ENCODE measurements around the gene INAFM1.
A peak's percentile ranks its signal among the peaks of the same experiment; 100 is the strongest.
"Not testable (repeated sequence)": the region's sequence is repeated elsewhere in the genome, so short reads cannot be mapped to it uniquely, and the experiment has no call there.

INAFM1 gene

DNA sequence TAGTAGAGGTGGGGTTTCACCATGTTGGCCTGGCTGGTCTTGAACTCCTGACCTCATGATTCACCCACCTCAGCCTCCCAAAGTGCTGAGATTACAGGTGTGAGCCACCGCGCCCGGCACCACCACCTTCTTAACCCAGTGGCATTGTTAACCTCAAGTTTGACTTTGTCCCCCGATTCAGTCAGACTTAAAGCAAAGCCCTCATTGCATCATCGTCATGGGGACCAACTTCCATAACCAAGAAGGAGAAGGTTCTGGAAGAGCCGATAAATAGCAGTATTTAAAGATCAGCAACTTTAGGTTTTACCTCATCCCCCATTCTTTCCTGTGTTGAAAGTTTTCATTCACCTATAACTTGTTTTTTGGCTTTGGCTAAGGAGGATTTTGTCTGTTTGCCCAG is 6.7 kb upstream of the INAFM1 start:
- DNase-seq (ENCODE audit: low read depth) = no peak

DNA sequence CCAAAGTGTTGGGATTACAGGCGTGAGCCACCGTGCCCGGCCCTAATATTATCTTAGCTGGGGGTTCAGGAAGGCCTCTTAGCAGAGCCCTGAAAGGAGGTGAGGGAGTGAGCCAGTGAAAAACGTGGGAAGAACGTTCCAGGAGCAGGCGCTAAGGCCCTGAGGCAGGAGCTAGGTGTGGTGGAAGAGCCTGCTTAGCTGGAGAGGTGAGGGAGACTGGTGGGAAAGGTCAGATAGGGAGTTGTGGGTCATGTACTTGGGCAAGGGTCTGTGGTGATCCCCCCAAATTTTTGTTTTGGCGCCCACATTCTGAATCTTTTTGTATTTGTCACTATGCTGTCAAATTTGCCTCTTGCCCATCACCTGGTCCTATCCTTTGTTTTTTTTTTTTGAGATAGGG is 5.1 kb upstream of the INAFM1 start:
- no peak for DNase-seq (ENCODE audit: low read depth)

DNA sequence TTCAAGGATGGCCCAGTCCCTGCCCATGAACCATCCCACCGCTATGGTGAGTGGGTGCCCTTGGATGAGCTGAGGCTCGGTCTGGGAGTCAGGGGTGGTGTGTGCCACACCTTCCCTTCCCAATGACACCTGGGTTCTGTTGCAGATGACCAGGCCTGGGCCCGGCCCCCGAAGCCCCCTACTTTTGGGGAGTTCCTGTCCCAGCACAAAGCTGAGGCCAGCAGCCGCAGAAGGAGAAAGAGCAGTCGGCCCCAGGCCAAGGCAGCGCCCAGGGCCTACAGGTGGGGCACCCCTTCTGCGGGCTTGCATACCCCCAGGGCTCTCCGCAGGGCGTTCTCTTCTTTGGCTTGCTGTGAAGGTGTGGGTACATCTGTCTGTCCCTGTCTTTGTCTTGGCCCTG is 4.3 kb upstream of the INAFM1 start:
- DNase-seq (ENCODE audit: low read depth) = no peak

DNA sequence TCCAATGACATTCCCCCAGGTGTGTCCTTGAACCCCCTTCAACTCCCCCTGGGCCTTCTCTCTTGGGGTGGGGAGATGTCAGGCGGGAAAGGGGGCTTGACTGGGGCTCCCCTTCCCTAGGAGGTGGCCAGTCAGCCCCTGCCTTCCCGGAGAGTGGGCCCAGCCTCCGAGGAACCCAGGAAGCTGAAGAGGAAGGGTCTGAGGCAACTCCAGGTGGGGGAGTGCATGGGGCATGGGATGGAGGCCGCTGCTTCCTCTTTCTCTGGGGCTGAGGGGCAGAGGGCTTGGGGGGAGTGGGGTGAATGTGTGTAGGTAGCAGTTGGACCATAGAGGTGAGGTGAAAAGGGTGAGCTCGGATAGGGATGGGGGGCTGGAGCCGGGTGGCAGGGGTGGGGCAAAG is 2.7 kb upstream of the INAFM1 start:
- no peak for DNase-seq (ENCODE audit: low read depth)

DNA sequence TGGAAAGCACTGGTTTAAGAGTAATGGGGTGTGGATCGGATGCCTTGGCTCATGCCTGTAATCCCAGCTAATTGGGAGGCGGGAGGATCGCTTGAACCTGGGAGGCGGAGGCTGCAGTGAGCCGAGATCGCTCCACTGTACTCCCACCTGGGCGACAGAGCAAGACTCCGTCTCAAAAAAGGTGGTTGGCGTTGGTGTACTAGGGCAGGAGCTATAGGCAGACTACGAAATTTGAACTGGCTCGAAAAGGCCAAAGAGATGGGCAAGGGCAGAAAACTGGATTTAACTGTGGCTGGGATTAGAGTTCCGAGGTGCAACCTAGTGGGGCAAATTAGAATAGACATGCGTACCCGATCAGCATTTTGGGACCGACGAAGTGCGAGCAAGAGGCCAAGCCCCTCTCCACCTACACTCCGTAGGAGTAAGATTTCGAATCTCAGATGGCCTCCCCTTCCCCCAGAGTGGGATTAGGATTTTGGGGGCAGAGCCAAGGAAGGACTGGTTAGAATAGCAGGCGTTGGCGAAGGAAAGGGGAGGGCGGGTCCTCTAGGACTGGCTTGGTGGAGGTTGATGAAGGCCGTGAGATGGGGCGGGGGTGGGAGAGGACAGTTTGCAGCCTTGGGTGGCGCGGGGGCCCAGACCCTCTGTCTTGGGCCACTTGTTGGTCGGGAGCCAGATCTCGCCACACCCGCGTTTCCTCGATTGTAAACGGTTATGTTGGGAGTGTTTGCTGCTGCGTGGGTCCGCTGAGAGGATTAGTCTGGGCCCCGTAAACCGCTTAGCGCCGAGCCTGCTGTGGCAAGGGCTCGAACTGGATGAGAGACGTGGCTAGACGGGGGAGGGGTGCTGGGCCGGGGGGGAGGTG is 2.0 kb upstream of the INAFM1 start:
- peak; percentile 84 for DNase-seq (ENCODE audit: low read depth)

DNA sequence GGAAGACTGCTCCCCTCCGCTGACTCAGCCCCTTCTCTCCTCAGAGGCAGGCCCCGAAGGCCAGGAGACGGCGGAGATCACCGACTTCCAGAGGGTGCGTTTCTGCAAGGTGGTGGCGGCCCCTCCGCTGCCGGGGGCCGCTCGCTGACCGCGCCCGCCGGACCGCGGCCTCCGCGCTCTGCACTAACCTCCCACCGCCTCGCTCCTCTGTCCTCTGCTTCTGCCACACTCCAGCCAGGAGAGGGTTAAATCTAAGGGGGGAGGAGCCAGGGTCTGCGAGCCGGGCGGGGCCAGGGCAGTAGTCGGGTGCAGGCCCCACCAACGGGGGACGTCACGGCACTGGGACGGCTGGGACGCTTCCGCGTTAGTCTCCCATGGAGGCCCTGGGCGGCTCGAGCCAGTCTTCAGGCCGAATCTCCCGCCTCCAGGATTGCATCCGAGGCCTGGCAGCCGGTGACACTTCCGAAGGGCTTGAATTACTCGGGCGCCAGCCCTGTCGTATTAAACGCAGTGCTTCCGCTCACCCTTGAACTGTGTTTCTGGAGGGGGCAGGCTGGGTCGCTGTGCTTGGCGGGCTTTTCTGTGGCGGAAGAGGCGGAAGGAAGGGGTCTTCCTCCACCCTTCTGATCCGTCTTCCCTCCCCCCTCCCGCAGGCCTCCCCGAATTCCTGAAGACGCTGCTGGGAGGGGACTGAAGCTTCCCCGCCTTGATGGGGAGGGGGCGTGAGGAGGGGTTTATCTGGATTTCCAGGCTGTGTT is 1.2 kb upstream of the INAFM1 start:
- peak; percentile 95 for DNase-seq (ENCODE audit: low read depth)

DNA sequence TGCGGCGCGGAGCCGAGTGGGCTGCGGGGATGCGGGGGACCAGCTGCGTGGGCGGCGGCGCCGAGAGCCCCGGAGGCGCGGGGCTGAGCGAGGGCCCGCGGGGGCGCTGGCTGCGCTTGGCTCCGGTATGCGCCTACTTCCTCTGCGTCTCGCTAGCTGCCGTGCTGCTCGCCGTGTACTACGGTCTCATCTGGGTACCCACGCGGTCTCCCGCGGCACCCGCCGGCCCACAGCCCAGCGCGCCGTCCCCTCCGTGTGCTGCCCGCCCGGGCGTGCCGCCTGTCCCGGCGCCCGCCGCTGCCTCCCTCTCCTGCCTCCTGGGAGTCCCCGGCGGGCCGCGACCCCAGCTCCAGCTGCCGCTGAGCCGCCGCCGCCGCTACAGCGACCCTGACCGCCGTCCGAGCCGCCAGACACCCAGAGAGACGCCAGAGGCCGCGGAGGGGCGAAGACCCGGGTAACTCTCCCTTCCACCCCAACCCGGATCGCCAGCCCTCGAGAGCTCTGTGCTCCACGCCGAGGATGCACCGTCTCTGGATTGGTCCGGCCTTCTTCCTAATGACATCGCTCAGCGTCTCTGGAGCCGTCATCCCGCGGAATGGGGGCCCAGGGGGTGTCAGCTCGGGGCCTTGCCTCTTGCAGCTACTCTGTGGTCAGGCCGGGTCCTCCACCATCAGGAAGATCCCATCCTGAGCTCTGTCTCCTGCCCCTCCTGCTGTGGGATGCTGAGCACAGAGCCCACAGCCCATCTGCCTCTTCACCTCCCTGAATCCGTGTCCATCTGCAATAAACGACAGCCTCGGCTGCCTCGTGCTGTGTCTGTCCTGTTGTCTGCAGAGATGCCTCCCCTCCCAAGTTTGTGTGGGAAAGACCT is 441 bp downstream of the INAFM1 start:
- peak; percentile 32 for DNase-seq (ENCODE audit: low read depth)

DNA sequence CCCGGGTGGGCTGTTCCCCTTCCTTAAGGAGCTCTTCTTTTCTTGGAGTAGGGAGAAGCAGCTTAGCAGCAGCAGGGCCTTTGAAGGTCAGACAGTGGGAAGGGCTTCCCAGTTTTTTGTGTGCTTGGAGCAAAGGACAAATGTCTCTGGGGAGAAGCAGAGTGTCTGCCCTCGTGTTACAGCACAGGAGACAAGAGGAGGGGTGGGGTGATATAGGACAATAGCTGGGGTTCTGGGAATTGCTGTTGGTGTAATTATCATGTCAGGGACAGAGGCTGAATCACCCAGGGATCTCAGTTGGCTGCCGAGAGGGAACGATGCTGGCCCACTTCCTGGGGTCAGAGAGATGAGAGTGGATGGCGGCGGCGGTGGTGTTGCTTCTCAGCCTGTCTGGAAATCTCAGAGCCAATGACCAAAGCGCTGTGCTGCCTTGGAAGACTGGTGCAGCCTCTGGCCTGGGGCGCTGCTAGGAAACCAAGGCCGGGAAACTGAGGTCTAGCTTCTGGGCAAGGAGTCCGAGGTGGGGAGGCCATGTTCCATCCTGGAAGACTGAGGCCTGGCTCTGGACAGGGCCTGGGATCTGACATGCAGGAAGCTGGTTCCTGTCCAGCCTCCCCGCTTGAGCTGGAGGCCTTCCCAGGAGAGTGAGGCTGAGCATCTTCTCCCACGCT is 1.2 kb downstream of the INAFM1 start:
- peak; percentile 62 for DNase-seq (ENCODE audit: low read depth)

DNA sequence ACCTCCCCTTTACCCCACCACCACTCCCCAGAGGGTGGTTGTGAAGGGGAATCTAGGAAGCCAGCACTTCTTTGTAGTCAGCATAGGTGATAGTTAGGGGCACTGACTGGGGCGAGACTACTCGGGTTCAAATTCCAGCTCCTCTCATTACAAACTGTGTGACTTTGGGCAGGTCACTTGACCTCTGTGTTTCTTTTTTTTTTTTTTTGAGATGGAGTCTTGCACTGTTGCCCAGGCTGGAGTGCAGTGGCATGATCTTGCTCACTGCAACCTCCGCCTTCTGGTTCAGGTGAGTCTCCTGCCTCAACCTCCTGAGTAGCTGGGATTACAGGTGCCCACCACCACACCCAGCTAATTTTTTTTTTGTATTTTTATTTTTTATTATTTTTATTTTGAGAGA is 1.8 kb downstream of the INAFM1 start:
- DNase-seq (ENCODE audit: low read depth) = not testable (repeated sequence)

DNA sequence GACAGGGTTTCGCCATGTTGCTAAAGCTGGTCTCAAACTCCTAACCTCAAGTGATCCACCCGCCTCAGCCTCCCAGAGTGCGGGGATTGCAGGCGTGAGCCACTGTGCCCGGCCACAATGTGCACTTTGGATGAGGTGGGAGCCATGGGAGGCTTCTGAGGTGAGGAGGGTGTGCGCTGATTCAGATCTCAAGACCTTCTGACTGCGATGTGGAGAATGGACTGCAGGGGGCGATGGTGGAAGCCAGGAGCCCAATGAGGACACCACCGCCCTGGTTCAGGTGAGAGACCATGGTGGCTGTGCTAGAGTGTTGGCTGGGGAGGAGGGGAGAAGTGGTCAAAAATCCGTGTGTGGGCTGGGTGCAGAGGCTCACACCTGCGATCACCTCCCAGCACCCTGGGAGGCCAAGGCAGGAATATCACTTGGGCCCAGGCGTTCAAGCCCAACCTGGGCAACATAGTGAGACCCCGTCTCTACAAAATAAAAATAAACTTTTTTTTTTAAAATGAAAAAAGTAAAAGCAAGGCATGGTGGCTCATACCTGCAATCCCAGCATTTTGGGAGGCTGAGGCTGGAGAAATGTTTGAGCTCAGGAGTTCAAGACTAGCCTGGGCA is 5.6 kb downstream of the INAFM1 start:
- DNase-seq (ENCODE audit: low read depth) = no peak

DNA sequence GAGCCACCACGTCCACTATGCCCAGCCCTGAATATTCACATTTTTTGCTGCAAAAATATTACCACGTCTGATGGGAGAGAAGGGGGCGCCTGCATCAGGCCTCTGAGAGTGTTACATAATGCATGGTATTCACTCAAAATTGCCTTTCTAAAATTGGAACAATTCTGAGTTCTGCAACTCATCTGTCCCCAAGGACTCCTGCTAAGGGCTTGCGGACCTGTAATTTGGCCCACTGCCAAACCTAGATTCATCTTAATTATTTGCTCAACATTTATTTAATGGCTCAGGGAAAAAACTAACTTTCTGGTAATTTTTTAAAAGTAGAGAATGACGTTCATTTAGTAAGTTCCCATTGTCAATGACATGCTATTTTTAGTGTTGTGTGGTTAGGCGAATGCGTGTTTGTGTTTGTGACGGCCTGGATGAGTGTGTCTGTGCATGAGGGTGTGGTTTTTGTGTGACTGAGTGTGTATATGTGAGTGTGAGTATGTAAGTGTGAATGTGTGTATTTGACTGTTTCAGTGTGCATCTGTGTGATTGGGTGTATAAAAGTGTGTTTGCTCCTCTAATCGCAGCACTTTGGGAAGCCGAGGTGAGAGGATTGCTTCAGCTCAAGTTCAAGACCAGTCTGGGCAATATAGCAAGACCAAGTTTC is 8.8 kb downstream of the INAFM1 start:
- DNase-seq (ENCODE audit: low read depth) = no peak

DNA sequence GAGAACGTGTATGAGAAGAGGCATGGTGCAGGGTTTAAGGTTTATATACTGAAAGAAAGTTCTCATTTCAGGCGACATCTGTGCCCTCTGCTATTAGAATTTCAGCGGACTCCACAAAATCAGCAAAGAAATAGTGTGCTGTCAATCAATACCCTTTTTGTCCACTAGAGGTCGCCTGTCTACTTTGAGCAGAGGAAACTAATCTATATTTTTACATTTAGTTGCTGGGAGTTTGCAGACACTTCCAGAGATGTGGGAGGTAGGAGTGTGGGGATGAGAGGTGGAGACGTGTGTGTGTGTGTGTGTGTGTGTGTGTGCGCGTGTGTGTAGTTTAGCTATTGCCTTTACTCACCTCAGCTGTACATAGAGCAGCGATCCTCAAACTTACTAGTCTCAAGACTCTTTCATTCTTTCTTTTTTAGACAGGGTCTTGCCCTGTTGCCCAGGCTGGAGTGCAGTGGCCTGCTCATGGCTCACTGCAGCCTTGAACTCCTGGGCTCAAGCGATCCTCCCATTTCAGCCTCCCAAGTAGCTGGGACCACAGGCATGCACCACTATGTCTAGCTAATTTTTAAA is 9.7 kb downstream of the INAFM1 start:
- peak; percentile 56 for DNase-seq (ENCODE audit: low read depth)

DNA sequence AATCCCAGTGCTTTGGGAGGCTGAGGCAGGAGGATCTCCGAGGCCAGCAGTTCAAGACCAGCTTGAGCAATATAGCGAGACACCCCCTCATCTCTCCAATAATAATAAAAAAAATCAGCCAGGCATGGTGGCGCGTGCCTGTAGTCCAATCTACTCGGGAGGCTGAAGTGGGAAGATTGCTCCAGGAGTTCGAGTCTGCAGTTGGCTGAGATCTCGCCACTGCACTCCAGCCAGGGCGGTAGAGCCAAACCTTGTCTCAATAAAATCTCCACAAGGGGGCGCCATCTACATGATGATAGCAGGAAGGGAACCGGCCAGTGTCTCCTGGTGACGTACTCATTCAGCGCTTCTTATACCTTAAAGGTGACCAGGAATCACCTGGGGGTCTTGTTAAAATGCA is 21.4 kb downstream of the INAFM1 start:
- DNase-seq (ENCODE audit: low read depth) = peak; percentile 73

DNA sequence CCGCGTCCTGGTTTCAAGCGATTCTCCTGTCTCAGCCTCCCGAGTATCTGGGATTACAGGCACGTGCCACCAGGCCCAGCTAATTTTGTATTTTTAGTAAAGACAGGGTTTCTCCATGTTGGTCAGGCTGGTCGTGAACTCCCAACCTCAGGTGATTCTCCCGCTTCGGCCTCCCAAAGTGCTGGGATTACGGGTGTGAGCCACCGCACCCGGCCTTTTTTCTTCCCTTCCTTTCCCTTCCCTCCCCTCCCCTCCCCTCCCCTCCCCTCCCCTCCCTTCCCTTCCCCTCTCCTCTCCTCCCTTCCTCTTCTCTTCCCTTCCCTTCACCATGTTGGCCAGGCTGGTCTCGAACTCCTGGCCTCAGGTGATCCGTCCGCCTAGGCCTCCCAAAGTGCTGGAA is 26.2 kb downstream of the INAFM1 start:
- not testable (repeated sequence) for DNase-seq (ENCODE audit: low read depth)

DNA sequence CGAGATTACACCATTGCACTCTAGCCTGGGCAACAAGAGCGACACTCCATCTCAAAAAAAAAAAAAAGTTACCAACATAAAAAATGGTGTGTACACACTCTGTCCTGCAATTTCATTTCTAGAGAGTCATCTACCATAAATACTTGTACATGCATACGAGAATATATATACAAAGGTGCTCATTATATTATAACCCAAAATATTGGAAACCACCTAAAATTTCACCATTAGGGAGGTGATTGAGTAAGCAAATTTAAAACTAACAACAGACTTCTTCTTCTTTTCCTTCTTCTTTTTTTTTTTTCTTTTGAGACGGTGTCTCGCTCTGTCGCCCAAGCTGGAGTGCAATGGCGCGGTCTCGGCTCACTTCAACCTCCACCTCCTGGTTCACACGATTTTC is 27.6 kb downstream of the INAFM1 start:
- DNase-seq (ENCODE audit: low read depth) = no peak

DNA sequence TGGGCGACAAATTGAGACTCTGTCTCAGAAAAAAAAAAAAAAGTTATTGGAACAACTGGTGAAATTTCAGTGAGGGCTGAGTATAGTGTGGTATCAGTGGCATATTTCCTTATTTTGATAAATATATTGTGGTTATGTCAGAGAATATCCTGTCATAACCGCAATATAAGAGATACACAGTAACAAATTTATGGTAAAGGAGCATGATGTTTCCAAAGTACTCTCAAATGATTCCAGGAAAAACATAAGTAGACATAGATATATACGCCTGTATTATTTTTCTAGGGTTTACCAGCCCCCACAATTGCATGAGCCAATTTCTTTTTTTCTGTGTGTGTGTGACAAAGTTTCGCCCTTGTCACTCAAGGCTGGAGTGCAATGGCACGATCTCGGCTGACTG is 29.3 kb downstream of the INAFM1 start:
- DNase-seq (ENCODE audit: low read depth) = no peak

DNA sequence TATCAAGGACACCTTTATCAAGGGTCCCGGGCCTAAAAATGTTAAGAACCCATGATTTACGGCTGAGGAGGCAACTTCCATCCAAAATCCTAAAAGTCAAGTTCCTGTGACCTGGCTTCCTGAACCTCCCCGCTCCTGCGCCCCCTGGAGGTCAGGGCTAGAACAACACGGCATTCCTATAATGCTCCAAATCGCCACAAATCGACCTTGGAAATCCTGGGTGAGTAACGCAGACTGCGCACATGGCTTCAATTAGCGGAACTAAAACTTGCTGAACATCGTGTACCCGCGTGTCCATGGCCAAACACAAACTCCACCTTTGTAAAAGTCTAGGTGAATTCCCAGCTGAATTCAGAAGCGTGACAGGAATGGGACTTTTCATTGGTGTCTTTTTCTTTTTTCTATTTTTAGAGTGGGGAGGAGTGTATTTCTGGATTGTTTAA is 30.6 kb downstream of the INAFM1 start:
- peak; percentile 94 for DNase-seq (ENCODE audit: low read depth)

DNA sequence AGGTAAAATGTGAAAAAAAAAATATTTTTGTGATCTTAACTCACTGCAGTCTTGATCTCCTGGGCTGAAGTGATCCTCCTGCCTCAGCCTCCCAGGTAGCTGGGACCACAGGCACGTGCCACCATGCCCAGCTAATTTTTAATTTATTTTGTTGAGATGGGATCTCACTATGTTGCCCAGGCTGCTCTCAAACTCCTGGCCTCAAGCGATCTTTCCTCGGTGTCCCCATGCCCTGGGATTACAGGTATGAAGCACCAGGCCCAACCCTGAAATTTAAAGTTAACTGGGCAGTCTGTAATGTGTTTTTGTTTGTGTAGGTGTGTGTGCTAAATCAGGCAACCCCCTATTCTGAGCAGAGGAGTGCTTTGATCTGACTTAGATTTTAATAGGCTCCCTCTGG is 31.6 kb downstream of the INAFM1 start:
- DNase-seq (ENCODE audit: low read depth) = no peak

DNA sequence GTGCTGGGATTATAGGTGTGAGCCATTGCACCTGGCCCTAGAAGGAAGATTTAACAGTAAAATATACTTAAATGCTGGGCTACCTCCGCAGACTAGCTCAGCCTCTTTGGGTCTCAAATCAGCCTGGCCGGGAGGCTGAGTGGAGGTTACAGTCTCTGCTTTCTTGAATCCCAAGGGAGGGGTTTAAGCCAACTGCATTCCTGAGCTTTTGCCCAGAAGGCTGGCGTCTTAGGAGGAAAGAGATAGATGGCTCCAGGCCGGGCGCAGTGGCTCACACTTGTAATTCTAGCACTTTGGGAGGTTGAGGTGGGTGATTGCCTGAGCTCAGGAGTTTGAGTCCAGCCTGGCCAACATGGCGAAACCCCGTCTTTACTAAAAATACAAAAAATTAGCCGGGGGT is 34.4 kb downstream of the INAFM1 start:
- no peak for DNase-seq (ENCODE audit: low read depth)

DNA sequence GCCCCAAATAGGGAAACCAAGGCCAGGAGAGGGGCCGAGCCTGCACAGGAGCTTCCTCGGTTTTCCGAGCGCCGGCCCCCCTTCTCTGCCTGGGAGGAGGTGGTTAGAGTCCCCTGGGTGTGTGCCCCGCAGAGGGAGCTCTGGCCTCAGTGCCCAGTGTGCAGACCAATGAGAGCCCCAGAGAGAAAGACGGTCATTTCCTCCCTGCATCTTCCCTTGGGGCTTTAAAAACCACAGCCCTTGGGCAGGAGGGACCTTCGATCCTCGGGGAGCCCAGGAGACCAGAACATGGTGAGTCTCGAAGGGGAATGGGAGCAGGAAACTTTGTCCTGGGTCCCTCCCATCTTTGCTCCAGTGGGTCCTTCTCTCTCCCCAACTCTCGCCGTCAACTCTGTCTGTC is 34.9 kb downstream of the INAFM1 start, which contains the start of gene C5AR1:
Gene C5AR1 (plus strand): TSS at position 254 of the 400 bp plus-strand sequence. CDS start 35 bp downstream, at position 289.
- no peak for DNase-seq (ENCODE audit: low read depth)

All from iris pigment epithelial cell (primary cell).